Choroid plexus epithelial cell (primary cell): ENCODE data around the gene HSP90AB1.

ENCODE experiments used
- DNase-seq: peaks from one replicate; pipeline ENCODE4 v3.0.0-alpha.2; 2010; ENCODE audit warnings: low read depth
- H3K4me3 ChIP-seq: 2 replicates; pipeline ENCODE4 v1.5.1; 2011; ENCODE audit warnings: low read depth, mild to moderate bottlenecking, control low read depth, low read length, moderate library complexity
- TF ChIP-seq, protein P1 (sequence below): conservative IDR thresholded peaks from 2 replicates; pipeline ENCODE4 v1.5.1; 2011; ENCODE audit warnings: low read depth, mild to moderate bottlenecking, control low read depth, inconsistent platforms, low read length, moderate library complexity

HSP90AB1 gene

DNA sequence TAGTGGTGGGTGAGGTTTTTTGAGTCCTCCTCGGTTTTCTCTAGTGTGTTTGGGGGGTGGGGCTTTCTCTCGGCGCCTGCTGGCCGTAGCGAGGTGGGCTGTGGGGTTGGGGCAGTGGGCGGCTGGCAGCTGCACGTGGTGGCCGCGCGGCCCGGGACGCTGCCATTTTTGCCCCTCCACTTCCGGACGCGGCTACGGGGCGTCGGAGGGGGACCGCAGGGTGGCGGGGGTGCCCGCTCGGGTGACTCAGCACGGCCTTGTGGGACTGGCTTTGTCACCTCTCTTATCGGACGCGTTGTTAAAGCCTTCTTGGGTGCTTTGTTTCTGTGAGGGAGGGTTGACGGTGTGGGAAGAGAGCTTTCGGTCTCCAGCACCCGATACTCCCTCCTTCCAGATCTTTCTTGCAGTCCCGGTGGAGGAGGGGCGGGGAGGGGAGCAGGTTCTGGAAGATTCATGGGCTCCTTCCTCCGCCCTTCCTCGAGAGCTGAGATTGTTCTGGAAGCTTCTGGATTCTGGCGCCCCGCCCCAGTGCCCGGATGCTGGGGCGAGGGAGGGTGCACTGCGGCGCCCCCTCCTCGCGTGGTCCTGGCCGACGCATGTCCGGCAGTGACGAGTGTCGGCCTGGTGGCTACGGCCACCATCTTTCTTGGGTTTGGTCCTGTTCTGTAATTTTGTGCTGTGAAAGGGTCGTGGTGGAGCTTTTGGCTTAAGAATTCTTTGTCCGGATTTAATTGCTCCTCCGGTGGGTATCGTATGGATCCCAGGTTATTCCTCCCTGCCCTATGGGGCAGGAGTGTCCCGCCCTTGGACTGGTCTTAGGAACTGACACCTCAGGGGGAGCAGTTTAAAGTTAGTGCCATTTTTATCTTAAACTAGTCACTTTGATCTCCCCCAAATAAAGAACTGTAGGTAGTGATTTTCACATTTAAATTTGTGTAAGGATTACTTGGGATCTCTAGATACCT lies 719 bp downstream of the HSP90AB1 start:
- DNase-seq, result peak; percentile 57
- H3K4me3 ChIP-seq, result peak overlapping the region; percentile 76
- TF ChIP-seq, protein P1, sequence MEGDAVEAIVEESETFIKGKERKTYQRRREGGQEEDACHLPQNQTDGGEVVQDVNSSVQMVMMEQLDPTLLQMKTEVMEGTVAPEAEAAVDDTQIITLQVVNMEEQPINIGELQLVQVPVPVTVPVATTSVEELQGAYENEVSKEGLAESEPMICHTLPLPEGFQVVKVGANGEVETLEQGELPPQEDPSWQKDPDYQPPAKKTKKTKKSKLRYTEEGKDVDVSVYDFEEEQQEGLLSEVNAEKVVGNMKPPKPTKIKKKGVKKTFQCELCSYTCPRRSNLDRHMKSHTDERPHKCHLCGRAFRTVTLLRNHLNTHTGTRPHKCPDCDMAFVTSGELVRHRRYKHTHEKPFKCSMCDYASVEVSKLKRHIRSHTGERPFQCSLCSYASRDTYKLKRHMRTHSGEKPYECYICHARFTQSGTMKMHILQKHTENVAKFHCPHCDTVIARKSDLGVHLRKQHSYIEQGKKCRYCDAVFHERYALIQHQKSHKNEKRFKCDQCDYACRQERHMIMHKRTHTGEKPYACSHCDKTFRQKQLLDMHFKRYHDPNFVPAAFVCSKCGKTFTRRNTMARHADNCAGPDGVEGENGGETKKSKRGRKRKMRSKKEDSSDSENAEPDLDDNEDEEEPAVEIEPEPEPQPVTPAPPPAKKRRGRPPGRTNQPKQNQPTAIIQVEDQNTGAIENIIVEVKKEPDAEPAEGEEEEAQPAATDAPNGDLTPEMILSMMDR, result no peak

DNA sequence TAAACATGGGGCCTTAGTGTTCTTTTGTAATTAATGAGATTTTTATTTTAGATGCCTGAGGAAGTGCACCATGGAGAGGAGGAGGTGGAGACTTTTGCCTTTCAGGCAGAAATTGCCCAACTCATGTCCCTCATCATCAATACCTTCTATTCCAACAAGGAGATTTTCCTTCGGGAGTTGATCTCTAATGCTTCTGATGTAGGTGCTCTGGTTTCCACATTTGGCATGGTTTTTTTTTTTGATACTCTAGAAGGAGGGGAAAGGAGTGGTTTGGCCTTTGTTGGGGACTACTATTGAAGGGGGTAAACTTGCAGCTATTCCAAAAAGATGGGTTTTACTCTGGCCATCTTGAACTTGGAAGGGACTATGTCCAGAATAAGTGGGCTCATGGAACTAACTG lies 1.7 kb downstream of the HSP90AB1 start:
- H3K4me3 ChIP-seq, result peak overlapping the region; percentile 76
- no peak for DNase-seq
- TF ChIP-seq, protein P1, result no peak

DNA sequence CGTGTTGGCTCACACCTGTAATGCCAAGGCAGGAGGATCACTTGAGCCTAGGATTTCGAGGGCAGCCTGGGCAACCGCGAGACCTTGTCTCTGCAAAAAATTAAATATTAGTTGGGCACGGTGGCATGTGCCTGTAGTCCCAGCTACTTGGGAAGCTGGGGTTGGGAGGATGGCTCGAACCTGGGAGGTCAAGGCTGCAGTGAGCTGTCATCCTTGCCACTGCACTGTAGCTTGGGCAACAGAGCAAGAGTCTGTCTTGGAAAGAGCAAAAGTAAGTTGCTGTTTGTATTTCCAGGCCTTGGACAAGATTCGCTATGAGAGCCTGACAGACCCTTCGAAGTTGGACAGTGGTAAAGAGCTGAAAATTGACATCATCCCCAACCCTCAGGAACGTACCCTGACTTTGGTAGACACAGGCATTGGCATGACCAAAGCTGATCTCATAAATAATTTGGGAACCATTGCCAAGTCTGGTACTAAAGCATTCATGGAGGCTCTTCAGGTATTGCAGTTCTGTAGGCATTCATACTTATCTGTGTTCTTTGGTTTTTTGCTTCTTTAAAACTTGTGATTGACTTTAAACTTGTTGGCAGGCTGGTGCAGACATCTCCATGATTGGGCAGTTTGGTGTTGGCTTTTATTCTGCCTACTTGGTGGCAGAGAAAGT lies 2.3 kb downstream of the HSP90AB1 start:
- DNase-seq, result no peak
- peak overlapping the region; percentile 76 for H3K4me3 ChIP-seq
- TF ChIP-seq, protein P1, result no peak

DNA sequence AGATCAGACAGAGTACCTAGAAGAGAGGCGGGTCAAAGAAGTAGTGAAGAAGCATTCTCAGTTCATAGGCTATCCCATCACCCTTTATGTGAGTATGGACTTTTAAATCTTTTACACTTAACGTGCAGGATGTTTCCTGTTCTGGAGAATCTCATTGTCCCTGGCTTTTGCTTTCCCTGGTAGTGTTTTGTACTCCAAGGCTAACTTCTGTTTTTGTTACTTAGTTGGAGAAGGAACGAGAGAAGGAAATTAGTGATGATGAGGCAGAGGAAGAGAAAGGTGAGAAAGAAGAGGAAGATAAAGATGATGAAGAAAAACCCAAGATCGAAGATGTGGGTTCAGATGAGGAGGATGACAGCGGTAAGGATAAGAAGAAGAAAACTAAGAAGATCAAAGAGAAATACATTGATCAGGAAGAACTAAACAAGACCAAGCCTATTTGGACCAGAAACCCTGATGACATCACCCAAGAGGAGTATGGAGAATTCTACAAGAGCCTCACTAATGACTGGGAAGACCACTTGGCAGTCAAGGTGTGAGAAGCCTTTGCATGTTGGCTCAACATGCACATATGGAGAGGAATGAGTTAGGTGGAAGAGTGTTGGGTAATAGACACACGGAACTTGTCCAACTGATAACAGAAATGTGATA lies 3.3 kb downstream of the HSP90AB1 start:
- TF ChIP-seq, protein P1, result no peak
- no peak overlapping the region for H3K4me3 ChIP-seq

DNA sequence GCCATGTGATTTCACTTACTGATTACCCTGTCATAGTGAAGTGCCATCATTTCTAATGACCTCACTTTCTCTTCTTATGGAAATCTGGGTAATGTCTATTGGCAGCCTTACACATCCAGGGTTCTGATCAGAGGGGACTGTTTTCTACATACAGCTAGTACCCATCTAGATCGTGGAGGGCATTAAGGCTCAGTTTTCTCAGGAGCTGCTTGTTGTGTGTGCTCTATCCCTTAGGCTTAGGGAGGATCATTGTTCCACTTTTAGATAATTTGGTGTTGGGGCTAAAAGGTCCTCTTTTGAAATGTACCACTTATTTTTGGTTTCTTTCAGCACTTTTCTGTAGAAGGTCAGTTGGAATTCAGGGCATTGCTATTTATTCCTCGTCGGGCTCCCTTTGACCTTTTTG lies 3.8 kb downstream of the HSP90AB1 start:
- DNase-seq, result no peak
- TF ChIP-seq, protein P1, result no peak
- no peak overlapping the region for H3K4me3 ChIP-seq

More for the DNA sequence above, 3.3 kb downstream of the HSP90AB1 start:
- no peak for DNase-seq

DNA sequence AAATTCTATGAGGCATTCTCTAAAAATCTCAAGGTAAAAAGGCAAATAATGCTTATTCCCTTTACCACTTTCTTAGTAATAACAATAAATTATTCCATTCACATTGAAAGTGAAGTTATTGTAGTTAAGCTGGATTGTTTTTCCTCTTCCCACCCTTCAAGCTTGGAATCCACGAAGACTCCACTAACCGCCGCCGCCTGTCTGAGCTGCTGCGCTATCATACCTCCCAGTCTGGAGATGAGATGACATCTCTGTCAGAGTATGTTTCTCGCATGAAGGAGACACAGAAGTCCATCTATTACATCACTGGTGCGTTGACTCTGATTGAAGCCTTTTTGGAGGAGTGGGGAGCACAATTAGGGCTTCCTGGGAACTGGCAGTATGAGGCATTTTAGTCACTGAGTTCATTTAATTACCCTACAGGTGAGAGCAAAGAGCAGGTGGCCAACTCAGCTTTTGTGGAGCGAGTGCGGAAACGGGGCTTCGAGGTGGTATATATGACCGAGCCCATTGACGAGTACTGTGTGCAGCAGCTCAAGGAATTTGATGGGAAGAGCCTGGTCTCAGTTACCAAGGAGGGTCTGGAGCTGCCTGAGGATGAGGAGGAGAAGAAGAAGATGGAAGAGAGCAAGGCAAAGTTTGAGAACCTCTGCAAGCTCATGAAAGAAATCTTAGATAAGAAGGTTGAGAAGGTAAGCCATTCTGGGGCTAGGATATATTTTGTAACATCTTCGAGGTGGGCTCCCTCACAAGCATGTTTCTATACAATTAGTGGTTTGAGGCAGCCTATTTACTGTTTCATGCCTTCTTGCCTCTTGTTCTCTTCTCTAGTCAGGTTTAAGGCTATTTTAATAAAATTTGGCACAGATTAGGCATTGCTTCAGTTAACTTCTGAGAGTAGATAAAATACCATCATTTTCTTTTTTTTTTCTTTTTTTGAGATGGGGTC lies 4.9 kb downstream of the HSP90AB1 start:
- no peak for DNase-seq
- no peak overlapping the region for H3K4me3 ChIP-seq
- TF ChIP-seq, protein P1, result no peak
